ENCODE measurements around the gene ZFX. TPM values are rescaled to one million over a fixed set of nuclear protein-coding genes. Genes with fewer than 3 reads are reported as not detected.

ZFX gene
- total and polyA plus RNA-seq, 8 donors = 4.4 to 40.3 (median 23.9) TPM

GRCh38 chrX:24186483-24186882, 37.0 kb downstream of the ZFX start:
- Histone ChIP-seq H3K4me3 (no peak overlapping the region), H3K27ac (no peak overlapping the region), H3K4me1 (peaks cover 18 to 27% (median 26%) of the 10 kb centered on the region in 3 donors), H3K9me3 (no peaks in the 10 kb centered on the region), H3K27me3 (no peaks in the 10 kb centered on the region), H3K36me3 (no peaks in the 10 kb centered on the region)
- ATAC-seq (no peak), DNase-seq (no peak), FAIRE-seq (no peak)
- TF ChIP-seq CTCF (IDR thresholded peaks at IDR 0.05) = no peak
- 93 to 97% methylated on average over 4 of the region's 4 CpGs for WGBS, 2 donors
- intact Hi-C loops (cut with DNase I) = no loop called here

- intact Hi-C loops (cut with DNase I) = no loop called here
These were observed 37.5 kb downstream of the ZFX start for GRCh38 chrX:24186986-24187385.

GRCh38 chrX:24189490-24189889, 40.0 kb downstream of the ZFX start:
- Histone ChIP-seq H3K36me3 (no peaks in the 10 kb centered on the region), H3K4me1 (peaks cover 18 to 27% (median 25%) of the 10 kb centered on the region in 3 donors), H3K27me3 (no peaks in the 10 kb centered on the region), H3K27ac (peak overlapping the region in 2 of 4 donors; percentile 30 to 67), H3K4me3 (no peak overlapping the region), H3K9me3 (no peaks in the 10 kb centered on the region)
- no peak for TF ChIP-seq CTCF (IDR thresholded peaks at IDR 0.05)
- FAIRE-seq (no peak), ATAC-seq (no peak), DNase-seq (no peak)
- intact Hi-C loops (cut with DNase I) = no loop called here
- WGBS, 2 donors = 26 to 37% methylated on average over 2 of the region's 2 CpGs

More at GRCh38 chrX:24186986-24187385, 37.5 kb downstream of the ZFX start:
- TF ChIP-seq CTCF (IDR thresholded peaks at IDR 0.05) = no peak
- no peaks in the 10 kb centered on the region for H3K27me3 ChIP-seq
- no peak for ATAC-seq
- no peaks in the 10 kb centered on the region for H3K36me3 ChIP-seq
- WGBS, 2 donors = 52 to 66% methylated on average over 4 of the region's 4 CpGs
- no peak overlapping the region for H3K4me3 ChIP-seq
- DNase-seq = no peak
- H3K27ac ChIP-seq = no peak overlapping the region
- no peak for FAIRE-seq
- peaks cover 18 to 27% (median 26%) of the 10 kb centered on the region in 3 donors for H3K4me1 ChIP-seq
- H3K9me3 ChIP-seq = no peaks in the 10 kb centered on the region

GRCh38 chrX:24190500-24191156, 41.1 kb downstream of the ZFX start:
- no peak overlapping the region for H3K4me3 ChIP-seq
- DNase-seq (peak in 1 of 6 donors; percentile 10), FAIRE-seq (no peak), ATAC-seq (peak; percentile 72 to 86 (median 86))
- H3K27ac ChIP-seq = peak overlapping the region in 3 of 4 donors; percentile 2 to 67 (median 30)
- H3K27me3 ChIP-seq = no peaks in the 10 kb centered on the region
- peaks cover 18 to 27% (median 23%) of the 10 kb centered on the region in 3 donors for H3K4me1 ChIP-seq
- no peaks in the 10 kb centered on the region for H3K36me3 ChIP-seq
- 18 to 32% methylated on average over 2 of the region's 2 CpGs for WGBS, 2 donors
- intact Hi-C loops (cut with DNase I) = no loop called here
- H3K9me3 ChIP-seq = no peaks in the 10 kb centered on the region
- no peak for TF ChIP-seq CTCF (IDR thresholded peaks at IDR 0.05)

- H3K4me1 ChIP-seq = peaks cover 10 to 15% (median 13%) of the 10 kb centered on the region in 3 donors
- no peak overlapping the region for H3K27ac ChIP-seq
- no peaks in the 10 kb centered on the region for H3K27me3 ChIP-seq
- FAIRE-seq (no peak), ATAC-seq (no peak), DNase-seq (no peak)
- no peaks in the 10 kb centered on the region for H3K36me3 ChIP-seq
- intact Hi-C loops (cut with DNase I) = no loop called here
- H3K4me3 ChIP-seq = no peak overlapping the region
- TF ChIP-seq CTCF (IDR thresholded peaks at IDR 0.05) = no peak
- WGBS, 2 donors = 96 to 100% methylated on average over 1 of the region's 1 CpG
- no peaks in the 10 kb centered on the region for H3K9me3 ChIP-seq
These were observed 47.0 kb downstream of the ZFX start for GRCh38 chrX:24196509-24196908.

All from pancreas (tissue), 10 donors.